Diencephalon (tissue), 1 donor: ENCODE results near the gene GXYLT1. TPM values are rescaled to one million over a fixed set of nuclear protein-coding genes. Genes with fewer than 3 reads are reported as not detected.

Experiments used
- total RNA-seq: library from RNA; depleted of rRNA; stranded (reverse); fragments of >200 nt; gene quantifications from one replicate; pipeline ENCODE4 v1.2.3, GENCODE V29; 2014

The GXYLT1 gene
- 15.7 TPM for total RNA-seq

DNA sequence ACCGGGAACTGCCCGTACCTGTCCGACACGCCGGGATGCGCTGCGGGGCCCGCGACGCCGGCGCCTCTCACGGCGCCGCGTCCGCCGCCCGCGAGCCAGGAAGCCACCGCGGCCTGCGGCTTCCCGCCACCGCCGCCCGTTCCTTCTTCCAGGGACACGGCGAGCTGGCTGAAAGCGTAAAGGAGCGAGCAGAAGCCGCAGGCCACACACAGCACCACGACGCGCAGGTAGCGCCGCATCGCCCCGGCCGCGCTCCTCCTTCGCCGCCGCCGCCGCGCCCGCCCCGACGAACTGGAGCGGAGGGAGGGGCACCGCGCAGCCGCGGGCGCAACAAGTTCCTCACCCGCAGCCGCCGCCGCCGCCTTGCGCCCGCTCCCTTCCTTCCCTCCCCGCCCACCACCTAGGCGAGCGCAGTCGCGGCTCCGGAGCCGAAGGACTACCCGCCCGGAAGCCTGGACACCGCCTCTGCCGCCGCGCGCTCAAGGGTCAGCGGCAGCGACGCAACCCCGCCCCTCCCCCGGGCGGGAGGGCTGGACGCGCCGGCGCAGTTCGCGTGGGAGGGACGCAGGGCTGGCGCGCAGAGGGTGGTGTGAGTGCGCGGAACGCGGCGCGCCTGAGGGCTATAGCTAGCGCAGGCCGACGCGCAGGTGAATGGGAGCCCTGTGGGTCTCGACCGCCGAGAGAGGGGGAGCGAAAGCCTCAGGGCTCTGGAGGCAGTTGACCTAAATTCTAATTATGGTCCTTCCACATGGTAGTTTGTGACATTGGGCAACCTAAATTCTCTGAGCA is at the start of gene GXYLT1:
TSS of gene GXYLT1 (minus strand) at position 467 of the 789 bp plus-strand sequence. CDS start at position 239, 228 bp downstream.

Other genes with a start within 250 kb of the GXYLT1 start
- 62.5 TPM for gene YAF2, start 93.4 kb upstream of the GXYLT1 start, total RNA-seq
- 30.7 TPM for gene ZCRB1, start 181.2 kb upstream of the GXYLT1 start, total RNA-seq
- gene PPHLN1, start 181.3 kb upstream of the GXYLT1 start, total RNA-seq = 70.8 TPM